Measurements from ENCODE around the gene ZMAT5. TPM values are rescaled to one million over a fixed set of nuclear protein-coding genes. Genes with fewer than 3 reads are reported as not detected.

ZMAT5 gene
- total and polyA plus RNA-seq, 2 of the 13 experiments (the other 11 are each of a cell fraction or from before 2014, with no cell fraction given): 20.7 to 27.8 TPM

DNA sequence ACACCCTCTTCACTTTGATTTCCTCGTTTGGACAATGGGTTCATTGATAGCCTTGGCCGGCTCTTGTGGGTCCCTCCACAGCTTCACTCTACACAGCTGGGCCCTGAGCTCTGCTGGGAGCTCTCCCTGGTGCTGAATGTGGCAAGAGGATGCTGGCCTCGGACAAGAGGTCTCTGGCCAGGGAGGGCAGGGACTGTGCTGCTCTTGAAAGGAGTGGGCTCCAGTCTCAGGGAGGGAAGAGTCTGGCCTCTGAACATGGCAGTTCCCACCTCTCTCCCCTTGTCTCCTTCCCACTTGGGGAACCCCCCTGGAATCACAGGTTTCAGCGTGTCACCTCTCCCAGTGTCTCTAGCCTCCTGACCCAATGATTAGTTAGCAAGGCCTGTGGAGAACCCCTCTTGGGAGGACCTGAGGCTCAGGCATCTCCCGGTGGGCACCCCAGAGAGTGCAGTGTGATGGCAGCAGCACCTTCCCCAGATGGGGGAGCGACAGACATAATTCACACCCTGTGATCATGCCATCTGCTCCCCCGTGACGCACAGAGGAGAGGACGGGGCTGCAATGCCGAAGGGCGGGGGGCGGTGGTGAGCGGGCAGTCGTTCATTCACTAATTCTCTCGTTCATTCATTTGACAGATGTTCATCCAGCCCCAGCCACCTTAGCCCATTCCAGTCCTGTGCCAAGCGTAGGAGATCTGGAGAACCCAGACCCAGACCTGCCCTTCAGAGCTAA, 49.8 kb downstream of the ZMAT5 start (continued):
- TF ChIP-seq, protein P1, sequence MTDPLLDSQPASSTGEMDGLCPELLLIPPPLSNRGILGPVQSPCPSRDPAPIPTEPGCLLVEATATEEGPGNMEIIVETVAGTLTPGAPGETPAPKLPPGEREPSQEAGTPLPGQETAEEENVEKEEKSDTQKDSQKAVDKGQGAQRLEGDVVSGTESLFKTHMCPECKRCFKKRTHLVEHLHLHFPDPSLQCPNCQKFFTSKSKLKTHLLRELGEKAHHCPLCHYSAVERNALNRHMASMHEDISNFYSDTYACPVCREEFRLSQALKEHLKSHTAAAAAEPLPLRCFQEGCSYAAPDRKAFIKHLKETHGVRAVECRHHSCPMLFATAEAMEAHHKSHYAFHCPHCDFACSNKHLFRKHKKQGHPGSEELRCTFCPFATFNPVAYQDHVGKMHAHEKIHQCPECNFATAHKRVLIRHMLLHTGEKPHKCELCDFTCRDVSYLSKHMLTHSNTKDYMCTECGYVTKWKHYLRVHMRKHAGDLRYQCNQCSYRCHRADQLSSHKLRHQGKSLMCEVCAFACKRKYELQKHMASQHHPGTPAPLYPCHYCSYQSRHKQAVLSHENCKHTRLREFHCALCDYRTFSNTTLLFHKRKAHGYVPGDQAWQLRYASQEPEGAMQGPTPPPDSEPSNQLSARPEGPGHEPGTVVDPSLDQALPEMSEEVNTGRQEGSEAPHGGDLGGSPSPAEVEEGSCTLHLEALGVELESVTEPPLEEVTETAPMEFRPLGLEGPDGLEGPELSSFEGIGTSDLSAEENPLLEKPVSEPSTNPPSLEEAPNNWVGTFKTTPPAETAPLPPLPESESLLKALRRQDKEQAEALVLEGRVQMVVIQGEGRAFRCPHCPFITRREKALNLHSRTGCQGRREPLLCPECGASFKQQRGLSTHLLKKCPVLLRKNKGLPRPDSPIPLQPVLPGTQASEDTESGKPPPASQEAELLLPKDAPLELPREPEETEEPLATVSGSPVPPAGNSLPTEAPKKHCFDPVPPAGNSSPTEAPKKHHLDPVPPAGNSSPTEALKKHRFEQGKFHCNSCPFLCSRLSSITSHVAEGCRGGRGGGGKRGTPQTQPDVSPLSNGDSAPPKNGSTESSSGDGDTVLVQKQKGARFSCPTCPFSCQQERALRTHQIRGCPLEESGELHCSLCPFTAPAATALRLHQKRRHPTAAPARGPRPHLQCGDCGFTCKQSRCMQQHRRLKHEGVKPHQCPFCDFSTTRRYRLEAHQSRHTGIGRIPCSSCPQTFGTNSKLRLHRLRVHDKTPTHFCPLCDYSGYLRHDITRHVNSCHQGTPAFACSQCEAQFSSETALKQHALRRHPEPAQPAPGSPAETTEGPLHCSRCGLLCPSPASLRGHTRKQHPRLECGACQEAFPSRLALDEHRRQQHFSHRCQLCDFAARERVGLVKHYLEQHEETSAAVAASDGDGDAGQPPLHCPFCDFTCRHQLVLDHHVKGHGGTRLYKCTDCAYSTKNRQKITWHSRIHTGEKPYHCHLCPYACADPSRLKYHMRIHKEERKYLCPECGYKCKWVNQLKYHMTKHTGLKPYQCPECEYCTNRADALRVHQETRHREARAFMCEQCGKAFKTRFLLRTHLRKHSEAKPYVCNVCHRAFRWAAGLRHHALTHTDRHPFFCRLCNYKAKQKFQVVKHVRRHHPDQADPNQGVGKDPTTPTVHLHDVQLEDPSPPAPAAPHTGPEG (CRISPR knock-in tag; IDR thresholded peaks at IDR 0.05): peak; percentile 75; the same call in 1 of the 2 replicates
- peak; percentile 91; the same call in 1 of the 2 replicates for TF ChIP-seq ZNF232 (CRISPR knock-in tag; IDR thresholded peaks at IDR 0.05; ENCODE audit: borderline replicate concordance)
- TF ChIP-seq TAF1 (CRISPR knock-in tag; IDR thresholded peaks at IDR 0.05): no peak
- TF ChIP-seq KLF9 (CRISPR knock-in tag; IDR thresholded peaks at IDR 0.05; ENCODE audit: low read depth): 0 out of 2 replicates have a peak, but pooled peaks have one; percentile 87
- TF ChIP-seq, protein P2, sequence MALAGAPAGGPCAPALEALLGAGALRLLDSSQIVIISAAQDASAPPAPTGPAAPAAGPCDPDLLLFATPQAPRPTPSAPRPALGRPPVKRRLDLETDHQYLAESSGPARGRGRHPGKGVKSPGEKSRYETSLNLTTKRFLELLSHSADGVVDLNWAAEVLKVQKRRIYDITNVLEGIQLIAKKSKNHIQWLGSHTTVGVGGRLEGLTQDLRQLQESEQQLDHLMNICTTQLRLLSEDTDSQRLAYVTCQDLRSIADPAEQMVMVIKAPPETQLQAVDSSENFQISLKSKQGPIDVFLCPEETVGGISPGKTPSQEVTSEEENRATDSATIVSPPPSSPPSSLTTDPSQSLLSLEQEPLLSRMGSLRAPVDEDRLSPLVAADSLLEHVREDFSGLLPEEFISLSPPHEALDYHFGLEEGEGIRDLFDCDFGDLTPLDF (CRISPR knock-in tag; IDR thresholded peaks at IDR 0.05): no peak
- TF ChIP-seq TCF7L2 (IDR thresholded peaks at IDR 0.05; ENCODE audit: low read depth, low read length): no peak
- TF ChIP-seq, protein P3, sequence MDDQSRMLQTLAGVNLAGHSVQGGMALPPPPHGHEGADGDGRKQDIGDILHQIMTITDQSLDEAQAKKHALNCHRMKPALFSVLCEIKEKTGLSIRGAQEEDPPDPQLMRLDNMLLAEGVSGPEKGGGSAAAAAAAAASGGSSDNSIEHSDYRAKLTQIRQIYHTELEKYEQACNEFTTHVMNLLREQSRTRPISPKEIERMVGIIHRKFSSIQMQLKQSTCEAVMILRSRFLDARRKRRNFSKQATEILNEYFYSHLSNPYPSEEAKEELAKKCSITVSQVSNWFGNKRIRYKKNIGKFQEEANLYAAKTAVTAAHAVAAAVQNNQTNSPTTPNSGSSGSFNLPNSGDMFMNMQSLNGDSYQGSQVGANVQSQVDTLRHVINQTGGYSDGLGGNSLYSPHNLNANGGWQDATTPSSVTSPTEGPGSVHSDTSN (CRISPR knock-in tag; IDR thresholded peaks at IDR 0.05; ENCODE audit: borderline replicate concordance): no peak
- TF ChIP-seq TOPORS (CRISPR knock-in tag; IDR thresholded peaks at IDR 0.05): no peak
- no peak for TF ChIP-seq SUZ12 (IDR thresholded peaks at IDR 0.05; ENCODE audit: low read depth, low read length)
- TF ChIP-seq, protein P4, sequence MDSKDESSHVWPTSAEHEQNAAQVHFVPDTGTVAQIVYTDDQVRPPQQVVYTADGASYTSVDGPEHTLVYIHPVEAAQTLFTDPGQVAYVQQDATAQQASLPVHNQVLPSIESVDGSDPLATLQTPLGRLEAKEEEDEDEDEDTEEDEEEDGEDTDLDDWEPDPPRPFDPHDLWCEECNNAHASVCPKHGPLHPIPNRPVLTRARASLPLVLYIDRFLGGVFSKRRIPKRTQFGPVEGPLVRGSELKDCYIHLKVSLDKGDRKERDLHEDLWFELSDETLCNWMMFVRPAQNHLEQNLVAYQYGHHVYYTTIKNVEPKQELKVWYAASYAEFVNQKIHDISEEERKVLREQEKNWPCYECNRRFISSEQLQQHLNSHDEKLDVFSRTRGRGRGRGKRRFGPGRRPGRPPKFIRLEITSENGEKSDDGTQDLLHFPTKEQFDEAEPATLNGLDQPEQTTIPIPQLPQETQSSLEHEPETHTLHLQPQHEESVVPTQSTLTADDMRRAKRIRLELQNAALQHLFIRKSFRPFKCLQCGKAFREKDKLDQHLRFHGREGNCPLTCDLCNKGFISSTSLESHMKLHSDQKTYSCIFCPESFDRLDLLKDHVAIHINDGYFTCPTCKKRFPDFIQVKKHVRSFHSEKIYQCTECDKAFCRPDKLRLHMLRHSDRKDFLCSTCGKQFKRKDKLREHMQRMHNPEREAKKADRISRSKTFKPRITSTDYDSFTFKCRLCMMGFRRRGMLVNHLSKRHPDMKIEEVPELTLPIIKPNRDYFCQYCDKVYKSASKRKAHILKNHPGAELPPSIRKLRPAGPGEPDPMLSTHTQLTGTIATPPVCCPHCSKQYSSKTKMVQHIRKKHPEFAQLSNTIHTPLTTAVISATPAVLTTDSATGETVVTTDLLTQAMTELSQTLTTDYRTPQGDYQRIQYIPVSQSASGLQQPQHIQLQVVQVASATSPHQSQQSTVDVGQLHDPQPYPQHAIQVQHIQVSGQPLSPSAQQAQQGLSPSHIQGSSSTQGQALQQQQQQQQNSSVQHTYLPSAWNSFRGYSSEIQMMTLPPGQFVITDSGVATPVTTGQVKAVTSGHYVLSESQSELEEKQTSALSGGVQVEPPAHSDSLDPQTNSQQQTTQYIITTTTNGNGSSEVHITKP (CRISPR knock-in tag; IDR thresholded peaks at IDR 0.05; ENCODE audit: low read depth): peak; percentile 70; the same call in 1 of the 2 replicates
- 0 out of 2 replicates have a peak, but pooled peaks have one; percentile 35 for TF ChIP-seq HOXD1 (CRISPR knock-in tag; IDR thresholded peaks at IDR 0.05)
- no peak for TF ChIP-seq RBM22 (optimal IDR thresholded peaks at IDR 0.05; ENCODE audit: low read length)
- no peak for TF ChIP-seq ZNF337 (CRISPR knock-in tag; IDR thresholded peaks at IDR 0.05; ENCODE audit: borderline replicate concordance, low read depth)
- TF ChIP-seq, protein P5, sequence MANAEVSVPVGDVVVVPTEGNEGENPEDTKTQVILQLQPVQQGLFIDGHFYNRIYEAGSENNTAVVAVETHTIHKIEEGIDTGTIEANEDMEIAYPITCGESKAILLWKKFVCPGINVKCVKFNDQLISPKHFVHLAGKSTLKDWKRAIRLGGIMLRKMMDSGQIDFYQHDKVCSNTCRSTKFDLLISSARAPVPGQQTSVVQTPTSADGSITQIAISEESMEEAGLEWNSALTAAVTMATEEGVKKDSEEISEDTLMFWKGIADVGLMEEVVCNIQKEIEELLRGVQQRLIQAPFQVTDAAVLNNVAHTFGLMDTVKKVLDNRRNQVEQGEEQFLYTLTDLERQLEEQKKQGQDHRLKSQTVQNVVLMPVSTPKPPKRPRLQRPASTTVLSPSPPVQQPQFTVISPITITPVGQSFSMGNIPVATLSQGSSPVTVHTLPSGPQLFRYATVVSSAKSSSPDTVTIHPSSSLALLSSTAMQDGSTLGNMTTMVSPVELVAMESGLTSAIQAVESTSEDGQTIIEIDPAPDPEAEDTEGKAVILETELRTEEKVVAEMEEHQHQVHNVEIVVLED (CRISPR knock-in tag; IDR thresholded peaks at IDR 0.05; ENCODE audit: borderline replicate concordance): no peak
